ENCODE data around the gene KRI1. TPM values are rescaled to one million over a fixed set of nuclear protein-coding genes. Genes with fewer than 3 reads are reported as not detected.

The KRI1 gene
- total and polyA plus RNA-seq, 10 donors, result 24.9 to 43.3 (median 31.7) TPM

DNA sequence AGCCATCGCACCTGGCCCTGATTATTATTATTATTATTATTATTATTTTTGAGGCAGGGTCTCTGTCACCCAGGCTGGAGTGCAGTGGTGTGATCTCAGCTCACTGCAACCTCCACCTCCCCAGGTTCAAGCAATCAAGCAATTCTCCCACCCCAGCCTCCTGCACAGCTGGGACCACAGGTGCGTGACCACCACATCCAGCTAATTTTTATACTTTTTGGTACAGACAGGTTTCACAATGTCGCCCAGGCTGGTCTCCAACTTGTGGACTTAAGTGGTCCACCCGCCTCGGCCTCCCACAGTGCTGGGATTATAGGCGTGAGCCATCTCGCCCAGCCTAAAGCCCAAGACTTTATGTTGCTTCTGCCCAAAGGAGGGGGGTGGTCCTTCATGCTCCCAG is 27.3 kb upstream of the KRI1 start:
- peaks cover 14 to 72% (median 43%) of the 10 kb centered on the region in 6 donors for H3K4me1 ChIP-seq
- no peak for DNase-seq
- peaks cover 0 to 8% (median 0%) of the 10 kb centered on the region in 7 donors for H3K27me3 ChIP-seq (replicated peaks in 1 of 7)
- peak overlapping the region in 7 of 8 donors; percentile 51 to 89 (median 84) for H3K27ac ChIP-seq
- TF ChIP-seq POLR2AphosphoS5 (IDR thresholded peaks at IDR 0.05) (no peak), POLR2A (IDR thresholded peaks at IDR 0.05) (no peak)
- TF ChIP-seq, protein P1, sequence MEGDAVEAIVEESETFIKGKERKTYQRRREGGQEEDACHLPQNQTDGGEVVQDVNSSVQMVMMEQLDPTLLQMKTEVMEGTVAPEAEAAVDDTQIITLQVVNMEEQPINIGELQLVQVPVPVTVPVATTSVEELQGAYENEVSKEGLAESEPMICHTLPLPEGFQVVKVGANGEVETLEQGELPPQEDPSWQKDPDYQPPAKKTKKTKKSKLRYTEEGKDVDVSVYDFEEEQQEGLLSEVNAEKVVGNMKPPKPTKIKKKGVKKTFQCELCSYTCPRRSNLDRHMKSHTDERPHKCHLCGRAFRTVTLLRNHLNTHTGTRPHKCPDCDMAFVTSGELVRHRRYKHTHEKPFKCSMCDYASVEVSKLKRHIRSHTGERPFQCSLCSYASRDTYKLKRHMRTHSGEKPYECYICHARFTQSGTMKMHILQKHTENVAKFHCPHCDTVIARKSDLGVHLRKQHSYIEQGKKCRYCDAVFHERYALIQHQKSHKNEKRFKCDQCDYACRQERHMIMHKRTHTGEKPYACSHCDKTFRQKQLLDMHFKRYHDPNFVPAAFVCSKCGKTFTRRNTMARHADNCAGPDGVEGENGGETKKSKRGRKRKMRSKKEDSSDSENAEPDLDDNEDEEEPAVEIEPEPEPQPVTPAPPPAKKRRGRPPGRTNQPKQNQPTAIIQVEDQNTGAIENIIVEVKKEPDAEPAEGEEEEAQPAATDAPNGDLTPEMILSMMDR (IDR thresholded peaks at IDR 0.05 in 8 of 11, conservative IDR thresholded peaks at IDR 0.05 in 3 of 11), result no peak
- H3K9me3 ChIP-seq, result no peaks in the 10 kb centered on the region
- H3K36me3 ChIP-seq, result no peaks in the 10 kb centered on the region
- intact Hi-C loops (cut with DNase I; ENCODE audit: low total_unique reads), result no loop called here
- WGBS, 5 donors, result 82 to 92% (median 87%) methylated on average over 6 to 7 of the region's 7 CpGs
- H3K4me3 ChIP-seq, result peak overlapping the region in 1 of 8 donors; percentile 53

DNA sequence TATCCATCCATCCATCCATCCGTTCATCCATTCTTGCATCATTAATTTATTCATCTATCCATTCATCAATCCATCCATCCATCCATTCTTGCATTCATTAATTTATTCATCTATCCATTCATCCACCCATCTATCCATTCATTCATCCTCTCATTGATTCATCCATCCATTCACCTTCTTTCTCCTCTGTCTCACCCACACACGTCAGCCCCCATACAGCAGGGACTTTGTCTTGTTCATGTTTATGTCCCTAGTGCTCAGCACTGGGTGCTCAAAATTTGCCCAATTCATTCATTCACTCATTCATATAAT is 22.0 kb upstream of the KRI1 start:
- no peak overlapping the region for H3K4me3 ChIP-seq
- no peak for DNase-seq
- TF ChIP-seq POLR2A (IDR thresholded peaks at IDR 0.05) (no peak), POLR2AphosphoS5 (IDR thresholded peaks at IDR 0.05) (no peak)
- TF ChIP-seq, protein P1 (IDR thresholded peaks at IDR 0.05 in 8 of 11, conservative IDR thresholded peaks at IDR 0.05 in 3 of 11), result no peak
- intact Hi-C loops (cut with DNase I; ENCODE audit: low total_unique reads), result no loop called here
- H3K36me3 ChIP-seq, result no peaks in the 10 kb centered on the region
- 88 to 97% (median 90%) methylated on average over 2 of the region's 2 CpGs for WGBS, 5 donors
- no peaks in the 10 kb centered on the region for H3K9me3 ChIP-seq
- no peak overlapping the region for H3K27ac ChIP-seq
- H3K4me1 ChIP-seq, result peaks cover 0 to 40% (median 6%) of the 10 kb centered on the region in 6 donors
- peaks cover 0 to 16% (median 0%) of the 10 kb centered on the region in 7 donors for H3K27me3 ChIP-seq (replicated peaks in 1 of 7)

DNA sequence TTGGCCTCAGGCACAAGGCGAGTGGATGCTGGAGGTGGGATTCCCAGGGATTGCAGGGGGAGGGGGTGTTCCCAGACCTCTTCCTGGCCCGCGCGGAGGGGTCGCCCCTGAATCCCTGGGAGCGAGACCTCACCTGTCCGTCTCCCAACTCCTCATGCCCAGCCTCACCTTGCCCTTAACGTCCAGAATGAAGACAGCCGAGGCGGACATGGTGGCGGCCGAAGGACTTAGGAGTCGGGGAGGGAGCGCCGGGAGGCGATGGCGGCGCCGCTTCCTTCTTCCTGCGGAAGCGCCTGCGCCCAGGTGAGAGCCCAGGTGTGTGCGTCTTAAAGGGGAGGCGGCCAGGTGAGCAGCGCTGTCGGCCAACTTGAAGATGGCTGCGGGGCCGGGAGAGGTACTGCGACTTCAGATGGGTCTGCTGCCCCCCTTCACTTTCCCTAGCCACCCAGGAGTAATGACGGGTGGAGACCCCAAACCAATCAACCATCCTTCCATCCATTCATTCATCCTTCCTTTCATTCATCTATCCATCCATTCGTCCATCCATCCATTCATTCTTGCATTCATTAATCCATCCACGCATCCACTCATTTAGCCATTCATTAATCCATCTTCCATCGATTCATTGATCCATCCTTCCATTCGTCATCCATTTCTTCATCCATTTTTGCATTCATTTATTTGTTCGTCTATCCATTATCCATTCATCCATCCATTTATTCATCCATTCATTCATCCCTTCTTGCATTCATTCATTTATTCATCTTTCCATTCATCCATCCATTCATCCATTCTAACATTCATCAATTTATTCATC is 21.4 kb upstream of the KRI1 start, which contains the start of gene AP1M2:
Gene AP1M2, minus strand, starts transcription at position 291 of the 817 bp plus-strand sequence. Its CDS starts 81 bp downstream, at position 210.
- Histone ChIP-seq H3K9me3 (no peaks in the 10 kb centered on the region), H3K27ac (no peak within 1 kb of the TSS), H3K4me3 (no peak within 1 kb of the TSS), H3K4me1 (peaks cover 0 to 35% (median 5%) of the 10 kb centered on the region in 6 donors), H3K27me3 (replicated peaks in 1 of 7) (peaks cover 0 to 16% (median 0%) of the 10 kb centered on the region in 7 donors), H3K36me3 (no peaks in the 10 kb centered on the region)
- intact Hi-C loops (cut with DNase I; ENCODE audit: low total_unique reads), result no loop called here
- 31 to 38% (median 34%) methylated on average over 13 to 35 of the region's 35 CpGs for WGBS, 5 donors
- DNase-seq, result no peak
- TF ChIP-seq POLR2AphosphoS5 (IDR thresholded peaks at IDR 0.05), result no peak
- TF ChIP-seq, protein P1 (IDR thresholded peaks at IDR 0.05 in 8 of 11, conservative IDR thresholded peaks at IDR 0.05 in 3 of 11), result no peak
- no peak for TF ChIP-seq POLR2A (IDR thresholded peaks at IDR 0.05)

DNA sequence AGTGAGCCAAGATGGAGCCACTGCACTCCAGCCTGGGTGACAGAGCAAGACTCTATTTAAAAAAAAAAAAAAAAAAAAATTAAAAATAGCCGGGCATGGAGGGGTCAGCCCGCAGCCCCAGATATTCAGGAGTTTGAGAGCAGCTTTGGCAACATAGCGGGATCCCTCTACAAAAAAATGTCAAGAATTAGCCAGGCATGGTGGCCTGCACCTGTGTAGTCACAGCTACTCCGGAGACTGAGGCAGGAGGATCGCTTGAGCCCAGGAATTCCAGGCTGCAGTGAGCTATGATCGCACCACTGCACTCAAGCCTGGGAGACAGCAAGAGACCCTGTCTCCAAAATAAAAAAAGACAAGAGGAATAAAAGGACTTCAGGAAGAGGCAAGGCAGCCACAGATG is 20.6 kb upstream of the KRI1 start:
- TF ChIP-seq, protein P1 (IDR thresholded peaks at IDR 0.05 in 8 of 11, conservative IDR thresholded peaks at IDR 0.05 in 3 of 11), result no peak
- TF ChIP-seq POLR2AphosphoS5 (IDR thresholded peaks at IDR 0.05), result no peak
- TF ChIP-seq POLR2A (IDR thresholded peaks at IDR 0.05), result no peak
- WGBS, 5 donors, result 90 to 97% (median 95%) methylated on average over 6 of the region's 6 CpGs
- Histone ChIP-seq H3K36me3 (no peaks in the 10 kb centered on the region), H3K4me3 (no peak overlapping the region), H3K27ac (no peak overlapping the region), H3K27me3 (replicated peaks in 1 of 7) (peaks cover 0 to 16% (median 0%) of the 10 kb centered on the region in 7 donors), H3K9me3 (no peaks in the 10 kb centered on the region), H3K4me1 (peaks cover 0 to 34% (median 5%) of the 10 kb centered on the region in 6 donors)
- intact Hi-C loops (cut with DNase I; ENCODE audit: low total_unique reads), result no loop called here
- no peak for DNase-seq
